HG03575 (cell line): Measurements from ENCODE around the gene CACNA1C.

ENCODE experiments used
- ATAC-seq: cut with Tn5 transposase; IDR thresholded peaks from one replicate; pipeline ENCODE4 v1.9.1; 2021; ENCODE audit not compliant: unreplicated experiment, insufficient number of reproducible peaks, low FRiP score; ENCODE audit errors: extremely low read depth

Gene CACNA1C

GRCh38 chr12:2351161-2351560 lies 298.4 kb downstream of the CACNA1C start:
- ATAC-seq, result no peak

DNA sequence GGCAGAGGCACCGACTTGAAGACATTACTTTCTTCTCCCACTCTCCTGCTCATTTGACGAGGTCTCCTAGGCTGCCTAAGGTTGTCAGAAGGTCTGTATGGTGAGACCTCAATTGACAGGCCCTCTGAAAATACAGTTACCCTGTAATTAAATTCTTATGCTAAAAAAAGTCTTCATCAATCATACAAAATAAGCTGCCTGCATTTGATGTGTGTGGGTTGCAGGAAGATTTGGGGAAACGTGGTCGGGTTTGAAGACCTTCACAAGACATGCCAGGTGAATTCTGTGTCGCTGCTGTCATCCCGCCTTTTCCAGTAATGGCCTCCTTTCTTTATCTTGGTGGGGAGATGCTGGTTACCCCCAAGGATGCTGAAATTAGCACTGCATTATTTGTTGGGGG lies 299.4 kb downstream of the CACNA1C start:
- no peak for ATAC-seq

DNA sequence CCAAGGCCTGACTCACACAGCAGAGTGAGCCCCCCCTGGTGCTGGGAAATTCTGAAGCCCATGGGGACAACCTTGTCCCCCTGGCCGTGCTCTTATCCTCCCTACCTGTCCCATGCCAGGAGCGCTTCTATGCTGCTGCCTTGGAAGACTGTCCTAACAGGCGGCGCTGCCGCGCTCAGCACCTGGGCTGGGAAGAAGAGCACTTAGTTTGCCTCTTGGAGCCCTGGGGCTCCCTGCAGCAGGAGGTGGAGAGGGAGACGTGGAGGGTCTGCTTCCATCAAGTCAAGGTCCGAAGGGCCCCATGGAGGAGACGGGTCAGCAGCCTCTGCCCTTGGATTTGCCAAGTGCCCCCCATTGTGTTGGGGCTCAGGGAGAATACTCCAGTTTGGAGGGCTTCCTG lies 300.5 kb downstream of the CACNA1C start:
- no peak for ATAC-seq

DNA sequence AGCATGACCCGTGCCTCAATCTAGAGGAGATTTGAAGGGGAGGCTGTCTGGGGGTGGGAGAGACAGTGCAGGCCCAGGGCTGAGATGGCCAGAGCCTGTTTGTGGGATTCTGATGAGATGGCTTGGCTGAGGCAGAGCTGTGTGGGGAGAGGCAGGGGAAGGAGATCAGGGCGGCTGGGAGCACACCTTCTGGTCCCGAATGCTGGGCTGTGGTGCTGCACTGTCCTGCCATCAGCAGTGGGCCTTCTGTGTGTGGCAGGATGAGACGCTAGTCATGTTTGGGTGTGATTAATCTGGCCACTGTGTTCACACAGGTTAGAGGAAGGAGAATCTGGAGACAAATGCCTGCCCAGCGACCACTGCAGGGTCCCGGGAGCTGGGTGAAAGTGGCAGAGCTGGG lies 300.9 kb downstream of the CACNA1C start:
- no peak for ATAC-seq

- no peak for ATAC-seq
Measured at GRCh38 chr12:2354151-2354991, 301.6 kb downstream of the CACNA1C start.

DNA sequence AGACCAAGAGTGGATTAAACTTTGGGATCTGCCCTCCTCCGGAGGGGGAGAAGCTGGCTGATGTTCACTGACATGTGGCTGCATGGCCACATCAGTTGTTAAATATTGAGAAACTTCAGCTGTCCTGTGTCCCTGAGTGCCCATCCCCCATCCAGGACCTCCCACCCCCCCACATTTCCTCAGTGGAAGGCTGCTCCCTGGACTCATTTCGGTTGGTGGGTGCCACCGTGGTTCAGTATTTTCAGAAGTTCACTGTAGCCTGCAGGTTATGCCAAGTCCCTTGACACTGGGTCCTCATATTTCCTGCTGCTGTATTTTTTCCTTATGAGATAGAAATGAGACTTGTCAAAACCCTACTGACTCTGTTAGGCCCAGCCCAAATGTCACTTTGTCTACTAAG lies 302.4 kb downstream of the CACNA1C start:
- ATAC-seq, result no peak

DNA sequence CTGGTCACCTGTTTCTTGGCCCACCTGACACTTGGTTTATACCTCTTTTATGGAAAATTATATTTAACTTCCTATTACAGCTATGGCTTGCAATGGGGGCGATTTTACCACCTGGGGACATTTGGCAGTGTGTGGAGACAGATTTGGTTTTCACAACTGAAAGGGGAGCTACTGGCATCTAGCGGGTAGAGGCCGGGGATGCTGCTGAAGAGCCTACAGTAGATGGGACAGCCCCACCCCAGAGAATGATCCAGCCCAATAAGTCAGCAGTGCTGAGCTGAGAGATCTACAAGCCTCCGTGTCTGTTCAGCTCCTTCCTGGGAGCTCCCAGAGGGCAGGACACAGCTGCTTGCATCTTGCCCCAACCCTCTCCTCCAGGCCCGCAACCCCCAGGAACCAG lies 302.8 kb downstream of the CACNA1C start:
- no peak for ATAC-seq

GRCh38 chr12:2356601-2357125 lies 303.9 kb downstream of the CACNA1C start:
- no peak for ATAC-seq

DNA sequence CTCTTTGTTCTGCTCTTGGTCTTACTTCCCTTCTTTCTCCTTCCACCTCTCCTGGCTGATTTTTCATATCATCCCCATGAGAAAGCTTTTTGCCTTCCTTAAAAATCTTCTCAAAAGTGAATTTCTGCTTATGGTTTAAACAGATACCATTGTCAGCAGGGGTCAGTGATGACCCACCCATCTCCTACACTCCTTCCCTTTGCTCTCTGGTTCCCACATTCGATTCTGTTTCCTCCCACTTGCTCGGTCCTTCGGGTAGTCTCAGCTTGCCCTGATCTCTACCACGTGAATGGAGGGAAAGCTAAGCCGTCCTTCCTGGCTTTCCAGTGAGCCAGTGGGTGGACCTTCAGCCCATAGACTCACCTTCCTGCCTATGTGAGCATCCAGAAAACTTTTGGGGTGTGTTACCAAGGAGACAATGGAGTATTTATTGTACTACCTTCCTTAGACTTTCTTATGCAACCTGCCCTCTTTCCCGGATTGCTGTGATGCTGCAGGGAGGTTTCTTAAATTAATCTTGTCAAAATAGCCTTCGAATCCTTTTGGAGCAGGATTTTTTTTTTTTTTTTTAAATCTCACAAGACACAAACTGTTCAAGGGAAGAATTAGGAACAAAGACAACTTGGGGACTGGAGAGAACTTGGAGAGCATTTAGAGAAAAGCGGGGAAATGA lies 306.3 kb downstream of the CACNA1C start:
- ATAC-seq, result no peak

GRCh38 chr12:2359725-2360629 lies 307.2 kb downstream of the CACNA1C start:
- no peak for ATAC-seq

GRCh38 chr12:2360630-2361170 lies 307.9 kb downstream of the CACNA1C start:
- ATAC-seq, result no peak

DNA sequence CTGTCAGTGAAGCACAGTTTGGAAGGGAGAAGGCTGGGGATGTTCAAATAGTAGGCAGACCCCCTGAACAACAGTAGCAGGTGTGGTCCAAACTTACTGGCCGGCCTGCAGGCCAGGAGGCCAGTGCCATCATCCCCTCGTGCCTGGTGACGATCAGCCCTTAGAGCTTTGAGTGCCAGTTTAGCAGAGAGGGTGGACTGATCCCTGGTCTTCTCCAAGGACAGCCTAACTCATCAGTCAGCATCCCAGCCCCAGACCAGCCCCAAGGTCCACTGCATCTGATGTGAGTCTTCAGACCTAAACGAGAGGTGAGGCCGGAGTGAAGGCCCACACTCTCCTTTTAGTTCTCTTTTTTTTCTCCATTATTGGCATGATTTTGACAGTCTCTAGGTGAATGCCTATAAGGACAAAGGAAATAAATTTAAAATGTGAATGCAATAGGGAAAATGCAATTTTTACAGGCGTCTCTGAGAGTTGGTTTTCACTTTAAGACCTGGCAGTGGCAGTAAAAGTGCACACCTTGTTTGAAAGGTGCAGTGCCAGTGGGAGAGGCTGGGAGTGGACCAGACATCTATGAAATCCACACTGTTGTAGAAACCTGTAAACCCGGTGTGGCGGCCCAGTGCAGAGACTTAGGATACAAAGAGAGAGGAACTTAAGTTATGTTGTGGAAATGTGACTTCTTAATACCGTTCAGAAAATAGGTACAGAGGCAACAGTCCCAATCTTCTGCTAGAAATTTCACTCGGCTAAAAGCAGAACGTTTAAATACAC lies 311.2 kb downstream of the CACNA1C start:
- ATAC-seq, result no peak

DNA sequence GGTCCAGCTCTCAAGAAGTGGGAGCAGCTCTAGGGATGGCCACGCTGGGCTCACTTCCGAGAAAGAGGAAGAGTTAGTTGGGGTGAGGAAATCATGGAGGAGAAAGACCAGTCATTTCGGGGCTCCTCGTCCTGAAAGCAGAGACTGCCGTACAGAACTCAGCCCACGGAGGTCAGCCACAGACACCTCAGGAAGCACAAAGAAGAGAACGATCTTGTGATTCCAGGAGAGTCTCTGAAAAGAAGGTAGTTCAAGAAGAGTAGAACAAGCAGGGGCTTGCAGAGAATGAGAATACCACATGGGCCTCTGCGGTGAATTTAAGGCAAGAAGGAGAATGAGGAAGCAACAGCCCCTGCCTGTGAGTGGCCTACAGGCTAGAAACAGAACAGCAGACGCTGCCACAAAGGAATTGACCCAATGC lies 311.9 kb downstream of the CACNA1C start:
- no peak for ATAC-seq

DNA sequence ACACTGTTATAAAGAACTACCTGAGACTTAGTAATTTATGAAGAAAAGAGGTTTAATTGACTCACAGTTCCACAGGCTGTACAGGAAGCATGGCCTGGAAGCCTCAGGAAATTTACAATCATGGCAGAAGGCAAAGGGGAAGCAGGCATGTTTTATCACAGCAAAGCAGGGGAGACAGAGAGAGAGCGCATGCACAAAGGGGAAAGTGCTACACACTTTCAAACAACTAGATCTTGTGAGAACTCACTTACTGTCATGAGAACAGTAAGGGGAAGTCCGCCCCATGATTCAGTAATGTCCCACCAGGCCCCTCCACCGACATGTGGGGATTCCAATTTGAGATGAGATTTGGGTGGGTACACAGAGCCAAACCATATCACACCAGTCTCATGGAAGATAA lies 313.9 kb downstream of the CACNA1C start:
- ATAC-seq, result no peak

GRCh38 chr12:2372178-2372577 lies 319.4 kb downstream of the CACNA1C start:
- no peak for ATAC-seq

- no peak for ATAC-seq
Measured at GRCh38 chr12:2372735-2373134, 319.9 kb downstream of the CACNA1C start.

- ATAC-seq, result no peak
Measured at GRCh38 chr12:2373307-2373706, 320.5 kb downstream of the CACNA1C start.

- no peak for ATAC-seq
Measured at GRCh38 chr12:2374092-2374906, 321.5 kb downstream of the CACNA1C start.
